Testis (tissue), 2 donors: Measurements from ENCODE around the gene MSRB1.
"Not testable (repeated sequence)": the region's sequence is repeated elsewhere in the genome, so short reads cannot be mapped to it uniquely, and the experiment has no call there.

Experiments used
- POLR2A ChIP-seq: fragments of 450-650 bp; IDR thresholded peaks from one replicate; pipeline ENCODE4 v1.6.1; 2017; ENCODE audit warnings: antibody characterized with exemption, mild to moderate bottlenecking, moderate library complexity
- TF ChIP-seq, protein P1 (sequence below), 3 experiments: fragments of 450-650 bp in 2 of 3; fragments of 200-600 bp in 1 of 3; sonication (generic) in 1 of 3; IDR thresholded peaks; one replicate each; pipeline ENCODE4 v1.5.1; 2016 to 2019; ENCODE audit warnings: antibody characterized with exemption in 3 of 3, mild to moderate bottlenecking in 2 of 3, moderate library complexity in 1 of 3

DNA sequence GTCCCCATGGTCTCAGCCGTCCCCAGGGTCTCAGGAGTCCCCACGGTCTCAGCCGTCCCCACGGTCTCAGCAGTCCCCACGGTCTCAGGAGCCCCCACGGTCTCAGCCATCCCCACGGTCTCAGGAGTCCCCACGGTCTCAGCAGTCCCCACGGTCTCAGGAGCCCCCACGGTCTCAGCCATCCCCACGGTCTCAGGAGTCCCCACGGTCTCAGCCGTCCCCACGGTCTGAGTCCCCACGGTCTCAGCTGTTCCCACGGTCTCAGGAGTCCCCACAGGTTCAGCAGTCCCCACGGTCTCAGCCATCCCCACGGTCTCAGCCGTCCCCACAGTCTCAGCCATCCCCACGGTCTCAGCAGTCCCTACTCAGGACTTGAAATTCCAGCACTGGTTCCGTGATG, 22.9 kb downstream of the MSRB1 start:
- TF ChIP-seq, protein P1, sequence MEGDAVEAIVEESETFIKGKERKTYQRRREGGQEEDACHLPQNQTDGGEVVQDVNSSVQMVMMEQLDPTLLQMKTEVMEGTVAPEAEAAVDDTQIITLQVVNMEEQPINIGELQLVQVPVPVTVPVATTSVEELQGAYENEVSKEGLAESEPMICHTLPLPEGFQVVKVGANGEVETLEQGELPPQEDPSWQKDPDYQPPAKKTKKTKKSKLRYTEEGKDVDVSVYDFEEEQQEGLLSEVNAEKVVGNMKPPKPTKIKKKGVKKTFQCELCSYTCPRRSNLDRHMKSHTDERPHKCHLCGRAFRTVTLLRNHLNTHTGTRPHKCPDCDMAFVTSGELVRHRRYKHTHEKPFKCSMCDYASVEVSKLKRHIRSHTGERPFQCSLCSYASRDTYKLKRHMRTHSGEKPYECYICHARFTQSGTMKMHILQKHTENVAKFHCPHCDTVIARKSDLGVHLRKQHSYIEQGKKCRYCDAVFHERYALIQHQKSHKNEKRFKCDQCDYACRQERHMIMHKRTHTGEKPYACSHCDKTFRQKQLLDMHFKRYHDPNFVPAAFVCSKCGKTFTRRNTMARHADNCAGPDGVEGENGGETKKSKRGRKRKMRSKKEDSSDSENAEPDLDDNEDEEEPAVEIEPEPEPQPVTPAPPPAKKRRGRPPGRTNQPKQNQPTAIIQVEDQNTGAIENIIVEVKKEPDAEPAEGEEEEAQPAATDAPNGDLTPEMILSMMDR (IDR thresholded peaks at IDR 0.05): not testable (repeated sequence)
- not testable (repeated sequence) for TF ChIP-seq POLR2A
